Aorta (tissue), 5 donors: ENCODE data around the gene SLA2. TPM values are rescaled to one million over a fixed set of nuclear protein-coding genes. Genes with fewer than 3 reads are reported as not detected.
"Not testable (repeated sequence)": the region's sequence is repeated elsewhere in the genome, so short reads cannot be mapped to it uniquely, and the experiment has no call there.

ENCODE experiments used
- ATAC-seq: fragments of 200-7000 bp; cut with Tn5 transposase; one replicate; pipeline ENCODE4 v1.9.1; 2022; ENCODE audit warnings: moderate library complexity; ENCODE audit not compliant: low FRiP score
- DNase-seq, 2 donors: peaks; one replicate each; pipeline ENCODE4 v3.0.0-alpha.2; 2020
- H3K27ac ChIP-seq, 2 donors: one replicate each; pipeline ENCODE4 v1.5.1; 2013; ENCODE audit warnings: low read length in 2 of 2, mild to moderate bottlenecking in 2 of 2, moderate library complexity in 2 of 2, control low read depth in 1 of 2, inconsistent platforms in 1 of 2, low read depth in 1 of 2
- H3K27me3 ChIP-seq, 2 donors: one replicate each; pipeline ENCODE4 v1.6.1; 2013; ENCODE audit warnings: control low read depth in 1 of 2, low read length in 1 of 2, mild to moderate bottlenecking in 1 of 2, moderate library complexity in 1 of 2; ENCODE audit not compliant: insufficient read depth in 2 of 2, control insufficient read depth in 1 of 2
- H3K36me3 ChIP-seq, 2 donors: one replicate each; pipeline ENCODE4 v1.6.1; 2013; ENCODE audit warnings: control low read depth in 1 of 2, low read length in 1 of 2, mild to moderate bottlenecking in 1 of 2; ENCODE audit not compliant: insufficient read depth in 2 of 2, control insufficient read depth in 1 of 2
- H3K4me1 ChIP-seq, 2 donors: one replicate each; pipeline ENCODE4 v1.6.1; 2013; ENCODE audit warnings: low read length in 2 of 2, control low read depth in 1 of 2, mild to moderate bottlenecking in 1 of 2, moderate library complexity in 1 of 2; ENCODE audit not compliant: insufficient read depth in 2 of 2, control insufficient read depth in 1 of 2
- H3K4me3 ChIP-seq, 2 donors: one replicate each; pipeline ENCODE4 v1.5.1; 2013; ENCODE audit warnings: low read length in 2 of 2, control low read depth in 1 of 2, mild to moderate bottlenecking in 1 of 2
- H3K9me3 ChIP-seq: one replicate; pipeline ENCODE4 v1.6.1; 2013; ENCODE audit warnings: mild to moderate bottlenecking, low read length; ENCODE audit not compliant: control insufficient read depth
- WGBS, 2 donors: extraction: QIAGEN DNeasy Blood & Tissue Kit; methylation state at CpG; one replicate each; pipeline ENCODE4 v1.1.7; 2013; 5-methylcytosine and 5-hydroxymethylcytosine counted together
- intact Hi-C, 2 donors: fragments of 100-400 bp; cut with DNase I; formaldehyde crosslinking; loops; one replicate each; pipeline versions ENCODE4 v1.14.2 to v1.15.0; 2022
- polyA plus RNA-seq, 2 donors: library from polyadenylated mRNA; stranded (reverse); fragments of 200-250 nt; gene quantifications; one replicate each; pipeline ENCODE4 v1.2.3, GENCODE V29; 2013
- total RNA-seq, 2 donors: library from RNA; stranded (reverse); fragmentation: NEBNext Ultra II Directional; extraction: Animal tissue kit (Norgen Biotek cat#: 25700); gene quantifications; one replicate each; pipeline ENCODE4 v1.2.1, GENCODE V29; 2021
- donor health status: healthy with polysubstance abuse.
- donor health status: Bipolar disorder and iron deficiency.
- donor health status: DM: no; HTN: no; CAD: no.
- donor health status: DM: no; HTN: no; CAD: no.
- donor health status: DM: yes; HTN: yes; CAD: no.

Gene SLA2
- total and polyA plus RNA-seq, 4 donors, result 0.13 to 1.0 (median 0.99) TPM; not detected in 1

DNA sequence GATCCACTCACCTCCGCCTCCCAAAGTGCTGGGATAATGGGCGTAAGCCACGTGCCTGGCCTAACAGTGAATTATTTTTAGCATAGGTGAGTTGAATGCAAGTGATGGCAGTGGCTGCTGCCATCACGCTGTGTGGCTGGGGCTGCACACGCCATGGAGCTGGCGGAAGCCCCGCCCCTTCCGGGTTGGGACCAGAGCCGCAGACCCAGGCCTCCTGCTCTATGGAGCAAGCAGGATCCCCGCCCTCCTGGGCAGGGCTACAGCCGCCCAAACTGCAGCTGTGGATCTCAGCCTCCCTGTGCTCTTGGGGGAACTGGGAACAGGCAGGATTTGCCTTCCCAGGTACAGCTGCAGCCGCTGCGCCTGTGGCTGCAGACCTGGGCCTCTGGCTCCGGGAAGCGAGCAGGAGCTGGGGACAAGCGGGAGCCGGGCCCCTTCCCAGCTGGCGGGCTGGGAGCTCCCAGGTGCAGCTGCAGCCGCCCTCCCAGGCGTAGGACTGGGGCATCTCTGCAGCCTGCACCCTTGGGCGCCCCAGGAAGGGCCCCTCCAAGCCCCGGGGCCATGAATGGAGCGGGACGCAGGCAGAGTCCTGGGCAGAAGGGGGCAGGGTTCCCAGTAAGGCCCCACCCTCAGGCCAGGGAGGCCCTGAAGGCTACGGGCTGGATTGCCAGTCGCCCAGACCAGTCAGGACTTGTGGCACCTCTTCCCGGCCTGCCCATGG, 30.9 kb upstream of the SLA2 start:
- no peaks in the 10 kb centered on the region for H3K4me1 ChIP-seq
- ATAC-seq (no peak), DNase-seq (no peak)
- H3K36me3 ChIP-seq, result peaks cover 0 to 5% of the 10 kb centered on the region in 2 donors
- H3K27me3 ChIP-seq, result no peaks in the 10 kb centered on the region
- H3K4me3 ChIP-seq, result no peak overlapping the region
- intact Hi-C loops, result no loop called here
- WGBS, 2 donors, result 96 to 97% methylated on average over 27 of the region's 27 CpGs
- no peak overlapping the region for H3K27ac ChIP-seq
- no peaks in the 10 kb centered on the region for H3K9me3 ChIP-seq

DNA sequence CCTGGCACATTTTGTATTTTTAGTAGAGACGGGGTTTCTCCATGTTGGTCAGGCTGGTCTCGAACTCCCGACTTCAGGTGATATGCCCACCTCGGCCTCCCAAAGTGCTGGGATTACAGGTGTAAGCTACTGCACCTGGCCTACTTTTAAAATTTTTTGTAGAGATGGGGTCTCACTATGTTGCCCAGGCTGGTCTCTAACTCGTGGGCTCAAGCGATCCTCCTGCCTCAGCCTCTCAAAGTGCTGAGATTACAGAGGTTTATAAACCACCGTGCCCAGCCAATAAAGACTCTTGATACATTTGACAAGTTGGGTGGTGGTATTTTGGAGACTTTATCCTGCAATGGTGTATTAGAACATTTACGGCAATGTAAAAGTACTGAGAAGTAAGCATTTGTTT, 29.5 kb upstream of the SLA2 start:
- DNase-seq, H3K27ac ChIP-seq, H3K4me1 ChIP-seq, ATAC-seq, H3K27me3 ChIP-seq, H3K9me3 ChIP-seq, H3K36me3 ChIP-seq, intact Hi-C loops, H3K4me3 ChIP-seq: not testable (repeated sequence)
- WGBS, 2 donors, result 95 to 98% methylated on average over 8 of the region's 8 CpGs

DNA sequence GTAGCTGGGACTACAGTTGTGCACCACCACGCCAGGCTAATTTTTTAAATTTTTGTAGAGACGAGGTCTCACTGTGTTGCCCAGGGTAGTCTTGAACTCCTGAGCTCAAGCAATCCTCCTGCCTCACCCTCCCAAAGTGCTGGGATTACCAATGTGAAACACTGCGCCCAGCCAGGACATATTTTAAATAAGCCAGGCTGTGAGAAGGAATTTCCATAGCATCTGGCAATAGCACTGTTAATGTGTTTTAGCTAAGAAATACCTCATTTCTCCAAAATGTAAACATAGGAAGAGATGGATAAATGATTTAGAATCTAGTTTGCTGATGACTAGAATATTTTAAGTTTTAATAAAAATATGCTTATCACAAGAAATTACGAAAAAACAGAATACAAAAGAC, 27.0 kb upstream of the SLA2 start:
- H3K4me1 ChIP-seq, result no peaks in the 10 kb centered on the region
- DNase-seq (no peak), ATAC-seq (no peak)
- H3K9me3 ChIP-seq, result no peaks in the 10 kb centered on the region
- no peak overlapping the region for H3K4me3 ChIP-seq
- intact Hi-C loops, result no loop called here
- no peak overlapping the region for H3K27ac ChIP-seq
- no peaks in the 10 kb centered on the region for H3K27me3 ChIP-seq
- peaks cover 0 to 4% of the 10 kb centered on the region in 2 donors for H3K36me3 ChIP-seq
- WGBS, 2 donors, result 71 to 75% methylated on average over 4 of the region's 4 CpGs

DNA sequence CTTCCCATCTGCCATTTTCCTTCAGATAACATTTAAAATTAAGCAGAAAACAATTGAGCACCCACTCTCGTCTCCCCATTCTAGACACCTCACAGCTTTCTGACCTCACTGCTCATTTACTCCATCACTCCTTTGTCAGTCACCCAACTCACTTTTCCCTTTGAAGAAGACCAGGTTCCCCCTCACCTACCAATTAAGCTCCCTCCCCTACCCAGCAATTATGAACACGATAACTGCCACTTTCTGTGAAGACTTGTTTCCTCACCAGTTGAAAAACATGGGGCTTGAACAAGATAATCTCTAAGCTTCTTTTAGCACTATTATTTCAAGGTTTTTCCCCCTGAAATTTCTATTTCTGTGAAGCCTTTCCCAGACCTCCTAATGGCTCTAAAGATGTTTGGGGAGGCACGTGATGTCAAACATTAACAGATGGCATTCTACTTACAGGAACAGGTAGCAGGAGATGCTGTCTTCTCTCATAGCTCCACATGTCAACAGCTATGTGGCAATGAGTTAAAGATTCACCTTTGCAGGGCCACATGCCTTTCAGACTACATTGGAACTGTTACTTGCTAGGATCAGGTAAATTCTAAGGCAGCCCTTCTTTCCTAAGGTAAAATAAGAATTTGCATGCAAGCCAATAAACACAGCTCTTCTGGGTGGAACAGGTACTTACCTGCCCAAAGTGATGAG, 24.8 kb upstream of the SLA2 start:
- ATAC-seq (no peak), DNase-seq (no peak)
- intact Hi-C loops, result no loop called here
- peaks cover 2 to 3% of the 10 kb centered on the region in 2 donors for H3K36me3 ChIP-seq
- no peaks in the 10 kb centered on the region for H3K27me3 ChIP-seq
- H3K9me3 ChIP-seq, result no peaks in the 10 kb centered on the region
- no peak overlapping the region for H3K4me3 ChIP-seq
- no peaks in the 10 kb centered on the region for H3K4me1 ChIP-seq
- no peak overlapping the region for H3K27ac ChIP-seq
- 92 to 93% methylated on average over 3 of the region's 3 CpGs for WGBS, 2 donors

DNA sequence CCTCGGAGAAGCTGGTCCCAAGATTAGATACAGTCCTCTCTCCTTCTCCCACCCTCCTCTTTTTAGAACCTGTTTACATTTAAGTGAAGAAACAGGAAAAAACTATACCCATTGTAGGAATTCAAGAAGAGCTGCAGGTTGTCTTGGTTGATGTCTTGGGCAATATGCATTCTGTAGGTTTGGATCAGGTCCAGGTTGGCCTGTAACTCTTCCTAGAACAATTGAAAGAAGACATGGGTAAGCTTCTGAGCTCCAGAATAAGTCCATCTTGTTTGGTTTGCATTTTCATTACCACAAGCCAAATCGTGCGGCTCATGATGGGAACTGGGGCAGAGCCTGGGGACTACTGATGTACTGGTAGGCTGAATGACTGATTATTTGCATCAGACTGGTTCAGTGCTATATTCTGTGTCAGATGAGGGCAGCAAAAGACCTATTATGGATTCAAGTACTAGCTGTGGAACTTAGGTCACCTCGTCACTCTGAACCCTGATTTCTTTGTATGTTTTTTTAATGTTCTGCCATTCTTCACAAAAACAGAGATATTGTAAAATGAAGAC, 20.3 kb upstream of the SLA2 start:
- Histone ChIP-seq H3K27me3 (no peaks in the 10 kb centered on the region), H3K9me3 (no peaks in the 10 kb centered on the region), H3K36me3 (peaks cover 3 to 8% of the 10 kb centered on the region in 2 donors), H3K27ac (no peak overlapping the region), H3K4me3 (no peak overlapping the region), H3K4me1 (no peaks in the 10 kb centered on the region)
- no peak for DNase-seq
- 45 to 49% methylated on average over 4 of the region's 4 CpGs for WGBS, 2 donors
- intact Hi-C loops, result no loop called here
- ATAC-seq, result no peak

DNA sequence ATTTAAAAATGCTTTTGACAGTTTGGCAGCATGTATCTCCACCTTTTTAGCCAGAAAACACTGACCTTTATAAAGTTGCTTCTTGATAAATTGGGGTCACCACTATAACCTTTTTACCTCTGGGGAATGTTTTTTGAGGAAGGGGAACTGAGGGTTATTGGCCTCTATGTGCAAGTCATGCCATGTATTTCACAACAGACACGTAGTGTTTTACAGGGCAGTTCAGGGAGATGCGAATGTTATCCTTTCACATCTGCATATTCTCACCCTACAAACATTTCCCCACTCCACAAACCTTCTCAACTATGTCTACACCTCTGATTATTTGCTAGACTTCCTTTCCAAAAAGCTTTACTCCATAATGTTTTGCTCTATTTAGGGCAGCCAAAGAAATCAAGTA, 17.0 kb upstream of the SLA2 start:
- Histone ChIP-seq H3K36me3 (peaks cover 3 to 6% of the 10 kb centered on the region in 2 donors), H3K27me3 (no peaks in the 10 kb centered on the region), H3K4me3 (no peak overlapping the region), H3K27ac (no peak overlapping the region), H3K4me1 (no peaks in the 10 kb centered on the region), H3K9me3 (no peaks in the 10 kb centered on the region)
- 62 to 71% methylated on average over 2 of the region's 2 CpGs for WGBS, 2 donors
- DNase-seq, result no peak
- intact Hi-C loops, result loop anchor here (5.0 kb wide), 2 partner anchors 89 to 219 kb away; no protein-coding TSS in a partner anchor
- no peak for ATAC-seq

DNA sequence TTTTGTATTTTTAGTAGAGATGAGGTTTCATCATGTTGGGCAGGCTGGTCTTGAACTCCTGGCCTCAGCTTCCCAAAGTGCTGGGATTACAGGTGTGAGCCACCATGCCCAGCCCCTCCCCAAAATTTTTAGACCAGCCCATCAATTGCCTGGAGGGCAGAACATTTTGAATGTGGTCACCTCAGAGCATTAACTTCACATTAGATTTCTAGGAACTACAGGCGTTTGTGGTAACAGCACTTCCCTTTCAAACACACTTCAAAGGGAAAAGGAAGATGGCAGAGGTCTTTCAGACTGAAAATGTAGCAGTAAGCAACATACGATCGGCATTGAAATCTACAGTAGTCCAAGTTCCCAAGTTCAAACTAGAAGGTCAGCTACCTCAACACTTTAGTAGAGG, 12.3 kb upstream of the SLA2 start:
- 82 to 86% methylated on average over 3 of the region's 3 CpGs for WGBS, 2 donors
- Histone ChIP-seq H3K9me3 (no peaks in the 10 kb centered on the region), H3K27me3 (no peaks in the 10 kb centered on the region), H3K4me1 (no peaks in the 10 kb centered on the region), H3K36me3 (peaks cover 0 to 9% of the 10 kb centered on the region in 2 donors), H3K27ac (no peak overlapping the region), H3K4me3 (no peak overlapping the region)
- ATAC-seq (no peak), DNase-seq (no peak)
- intact Hi-C loops, result no loop called here

DNA sequence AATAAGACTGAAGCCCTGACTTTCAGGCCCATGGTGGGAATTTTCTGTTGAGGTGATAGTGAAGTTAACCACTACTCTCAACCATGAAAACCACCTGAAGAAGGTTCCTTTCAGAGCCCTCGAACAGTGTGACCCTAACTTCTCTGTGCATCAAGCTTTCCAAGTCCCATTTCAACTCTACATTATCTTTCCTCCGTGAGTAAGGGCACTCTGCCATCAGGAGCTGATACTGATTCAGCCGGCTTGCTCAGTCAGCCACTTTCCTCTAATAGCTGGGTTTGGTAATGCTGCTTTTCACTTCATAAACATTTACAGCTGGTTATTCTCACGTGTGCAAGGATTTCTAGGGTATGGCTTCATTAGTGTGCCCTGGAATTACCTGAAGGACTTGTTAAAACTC, 10.7 kb upstream of the SLA2 start:
- Histone ChIP-seq H3K27me3 (no peaks in the 10 kb centered on the region), H3K4me1 (no peaks in the 10 kb centered on the region), H3K4me3 (no peak overlapping the region), H3K9me3 (no peaks in the 10 kb centered on the region), H3K27ac (no peak overlapping the region), H3K36me3 (peaks cover 0 to 7% of the 10 kb centered on the region in 2 donors)
- WGBS, 2 donors, result 39 to 51% methylated on average over 4 of the region's 4 CpGs
- no peak for ATAC-seq
- DNase-seq, result no peak
- intact Hi-C loops, result no loop called here

DNA sequence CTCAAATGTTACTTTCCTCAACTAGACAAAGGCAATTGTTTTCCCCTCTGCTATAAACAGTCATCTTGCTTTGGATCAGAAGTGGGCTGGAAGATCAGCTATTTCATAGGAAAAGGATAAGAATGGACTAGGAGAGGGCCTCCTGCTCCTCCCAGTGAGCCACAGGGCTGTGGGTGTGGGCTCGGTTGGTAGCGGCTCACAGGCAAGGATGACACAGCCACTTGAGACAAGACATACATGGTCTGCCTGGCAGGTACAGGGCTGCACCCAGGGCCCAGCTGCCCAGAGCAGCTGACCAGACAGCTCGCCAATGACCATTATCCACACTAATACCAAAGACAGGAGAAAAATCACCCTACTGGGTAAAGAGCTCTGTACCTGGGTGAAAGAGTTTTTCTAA, 9.0 kb upstream of the SLA2 start:
- Histone ChIP-seq H3K4me1 (no peaks in the 10 kb centered on the region), H3K36me3 (peaks cover 0 to 10% of the 10 kb centered on the region in 2 donors), H3K27ac (no peak overlapping the region), H3K9me3 (no peaks in the 10 kb centered on the region), H3K4me3 (no peak overlapping the region), H3K27me3 (no peaks in the 10 kb centered on the region)
- intact Hi-C loops, result no loop called here
- no peak for DNase-seq
- WGBS, 2 donors, result 90 to 96% methylated on average over 3 of the region's 3 CpGs
- no peak for ATAC-seq
